HepG2 (cell line): ENCODE measurements around the gene KCNMB2. TPM values are rescaled to one million over a fixed set of nuclear protein-coding genes. Genes with fewer than 3 reads are reported as not detected.

Source experiments
- ATAC-seq: fragments of 200-7000 bp; cut with Tn5 transposase; 3 replicates; pipeline ENCODE4 v1.9.1; 2020; ENCODE audit warnings: mild to moderate bottlenecking, moderate library complexity
- BruUV-seq: library from RNA; stranded (reverse); fragments of 400-500 nt; replicated peaks from 2 replicates; lab custom pipeline; 2021; lab: Mats Ljungman, UMichigan
- CTCF ChIA-PET: fragments of 300-600 bp; formaldehyde crosslinking; extraction: SDS; loops from one replicate; lab custom pipeline; 2021; ENCODE audit warnings: low total read pairs, inconsistent platforms, low intra/inter-chr PET ratio; lab: Yijun Ruan, JAX
- POLR2A ChIA-PET: fragments of 350-600 bp; sonication (Branson Sonifier 250); formaldehyde crosslinking; loops from one replicate; lab custom pipeline; 2020; ENCODE audit warnings: antibody characterized with exemption, inconsistent platforms; lab: Yijun Ruan, JAX
- DNase-seq: peaks from one replicate; pipeline ENCODE4 v3.0.0-alpha.2; 2015; ENCODE audit warnings: low spot score
- FAIRE-seq: peaks from 3 replicates; lab custom pipeline; 2011; peaks lifted over from hg19 to GRCh38; lab: Jason Lieb, UNC
- H2AFZ ChIP-seq: one replicate; pipeline ENCODE4 v1.6.1; 2011; ENCODE audit warnings: low read length, inconsistent platforms
- H3K27ac ChIP-seq: fragments of 300-600 bp; 3 replicates; pipeline ENCODE4 v1.8.0; 2011; ENCODE audit warnings: mixed run types, mild to moderate bottlenecking, mixed read lengths, low read length, inconsistent platforms; ENCODE audit not compliant: insufficient read depth; ENCODE audit errors: extremely low read length
- H3K27me3 ChIP-seq, 2 experiments: fragments of 200-600 bp in 1 of 2; 2 replicates in 1 of 2; 3 replicates in 1 of 2; pipeline versions ENCODE4 v1.6.0 to v1.8.0; 2011; ENCODE audit warnings: low read length in 2 of 2, mild to moderate bottlenecking in 2 of 2, moderate library complexity in 2 of 2, inconsistent platforms in 1 of 2; ENCODE audit not compliant: insufficient read depth in 2 of 2, control insufficient read depth in 1 of 2
- H3K36me3 ChIP-seq, 2 experiments: fragments of 200-600 bp in 1 of 2; replicated peaks in 1 of 2; 2 replicates in 1 of 2; 3 replicates in 1 of 2; pipeline versions ENCODE4 v1.5.1 to v1.8.0; 2011; ENCODE audit warnings: low read length in 2 of 2, inconsistent platforms in 1 of 2; ENCODE audit not compliant: insufficient read depth in 2 of 2, control insufficient read depth in 1 of 2
- H3K4me1 ChIP-seq: 2 replicates; pipeline ENCODE4 v1.5.1; 2012; ENCODE audit warnings: low read length, inconsistent platforms; ENCODE audit not compliant: insufficient read depth
- H3K4me2 ChIP-seq: 2 replicates; pipeline ENCODE4 v1.6.0; 2011; ENCODE audit warnings: low read depth, low read length, inconsistent platforms
- H3K4me3 ChIP-seq, 3 experiments: fragments of 200-600 bp in 1 of 3; sonication (generic), shearing (Covaris generic) in 1 of 3; replicated peaks in 1 of 3; 2 replicates each; pipeline ENCODE4 v1.5.1; 2011 to 2016; ENCODE audit warnings: low read length in 3 of 3, inconsistent platforms in 2 of 3, low read depth in 2 of 3, mild to moderate bottlenecking in 2 of 3, control low read depth in 1 of 3, mixed read lengths in 1 of 3; ENCODE audit not compliant: insufficient read depth in 1 of 3
- H3K79me2 ChIP-seq: one replicate; pipeline ENCODE4 v1.6.1; 2011; ENCODE audit warnings: low read length, inconsistent platforms; ENCODE audit not compliant: insufficient read depth
- H3K9ac ChIP-seq: 2 replicates; pipeline ENCODE4 v1.6.0; 2011; ENCODE audit warnings: mild to moderate bottlenecking, low read depth, low read length, inconsistent platforms; ENCODE audit not compliant: insufficient read depth
- H3K9me3 ChIP-seq: 2 replicates; pipeline ENCODE4 v1.5.1; 2012; ENCODE audit warnings: mild to moderate bottlenecking, low read length
- H4K20me1 ChIP-seq: 2 replicates; pipeline ENCODE4 v1.6.0; 2011; ENCODE audit warnings: inconsistent platforms, mild to moderate bottlenecking, low read length, moderate library complexity; ENCODE audit not compliant: insufficient read depth
- NFRKB ChIP-seq: fragments of 450-650 bp; IDR thresholded peaks from 2 replicates; pipeline ENCODE4 v1.6.1; 2017
- ZNF589 ChIP-seq: sonication (generic); formaldehyde crosslinking; conservative IDR thresholded peaks from 2 replicates; pipeline ENCODE4 v1.8.0; 2022; ENCODE audit warnings: mild to moderate bottlenecking, moderate library complexity, missing genetic modification reagents
- ZNF619 ChIP-seq: sonication (generic); formaldehyde crosslinking; IDR thresholded peaks from 2 replicates; pipeline ENCODE4 v1.4.0; 2020; ENCODE audit warnings: mild to moderate bottlenecking, missing genetic modification reagents
- WGBS: methylation state at CpG from one replicate; pipeline ENCODE4 v1.1.6; 2017; ENCODE audit warnings: low lambda C conversion rate; 5-methylcytosine and 5-hydroxymethylcytosine counted together
- in situ Hi-C: cut with HindIII; loops from 2 replicates; pipeline ENCODE4 v1.10.0; 2017; ENCODE audit warnings: low pct_unique_long_range_greater_than_20kb; ENCODE audit not compliant: extremely low pct_ligation_motif_present
- intact Hi-C: fragments of 100-400 bp; cut with micrococcal nuclease; formaldehyde crosslinking; loops from one replicate; pipeline ENCODE4 v1.10.0; 2022; ENCODE audit not compliant: unreplicated experiment
- polyA plus RNA-seq, 8 experiments: library from polyadenylated mRNA; depleted of rRNA in 3 of 8; stranded (reverse) in 7 of 8; unstranded in 1 of 8; fragments of >200 nt; fragmentation: Illumina TruSeq in 4 of 8; extraction: Trizol in 4 of 8; gene quantifications; 2 replicates each; pipeline versions ENCODE4 v1.2.1 to v1.2.3, GENCODE V29; 2011 to 2016; ENCODE audit warnings: low read depth in 4 of 8, missing spikeins in 1 of 8, mixed read lengths in 1 of 8; ENCODE audit not compliant: insufficient read depth in 1 of 8
- total RNA-seq, 5 experiments: library from RNA; depleted of rRNA; stranded (reverse); fragments of >200 nt; fragmentation: Illumina TruSeq; extraction: Trizol; gene quantifications; 2 replicates each; pipeline ENCODE4 v1.2.3, GENCODE V29; 2016; ENCODE audit warnings: low read depth in 1 of 5
- TF ChIP-seq, protein P1 (sequence below): sonication (generic); formaldehyde crosslinking; conservative IDR thresholded peaks from 2 replicates; pipeline ENCODE4 v1.4.0; 2020; ENCODE audit warnings: mild to moderate bottlenecking, missing genetic modification reagents, moderate library complexity

The KCNMB2 gene
- total and polyA plus RNA-seq, 2 of the 13 experiments (the other 11 are each of a cell fraction or from before 2014, with no cell fraction given) = not detected

DNA sequence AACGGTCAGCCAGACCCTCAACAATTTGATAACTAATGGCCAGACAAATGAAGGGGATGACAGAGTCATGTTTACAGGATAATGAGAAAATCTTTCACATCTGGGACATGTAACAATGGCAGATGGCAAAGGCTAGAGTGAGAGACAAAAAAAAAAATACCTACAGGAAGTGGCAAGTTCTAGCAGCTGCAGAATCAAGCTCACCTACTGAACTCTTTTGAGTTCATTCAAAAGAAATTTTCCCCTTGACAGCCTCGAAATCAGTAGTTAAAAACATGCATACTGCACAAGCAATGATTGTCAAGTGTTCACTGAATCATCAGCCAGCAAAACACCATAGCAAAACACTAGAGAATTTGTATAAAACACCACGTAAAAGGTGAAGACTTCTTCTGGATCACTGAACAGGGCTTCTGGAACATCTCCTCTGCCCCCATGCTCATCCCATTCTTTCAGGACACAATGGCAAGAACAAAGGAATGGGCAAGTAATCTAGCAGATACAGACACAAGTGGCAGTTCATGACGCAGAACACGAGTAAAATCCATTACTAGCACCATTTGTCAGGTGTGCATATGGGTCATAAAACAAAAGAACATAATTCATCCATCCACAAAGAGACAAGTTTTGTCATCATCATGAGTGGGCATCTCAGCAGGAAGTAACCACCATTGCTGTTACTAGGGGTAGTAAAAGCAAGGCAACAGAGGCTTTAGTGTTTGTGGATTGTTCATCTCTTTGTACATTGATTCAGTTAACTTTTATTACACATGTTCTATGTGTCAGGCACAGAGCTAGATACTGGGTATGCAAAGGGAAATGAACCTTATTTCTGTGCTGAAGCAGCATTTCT lies 13.8 kb upstream of the KCNMB2 start:
- TF ChIP-seq, protein P1, sequence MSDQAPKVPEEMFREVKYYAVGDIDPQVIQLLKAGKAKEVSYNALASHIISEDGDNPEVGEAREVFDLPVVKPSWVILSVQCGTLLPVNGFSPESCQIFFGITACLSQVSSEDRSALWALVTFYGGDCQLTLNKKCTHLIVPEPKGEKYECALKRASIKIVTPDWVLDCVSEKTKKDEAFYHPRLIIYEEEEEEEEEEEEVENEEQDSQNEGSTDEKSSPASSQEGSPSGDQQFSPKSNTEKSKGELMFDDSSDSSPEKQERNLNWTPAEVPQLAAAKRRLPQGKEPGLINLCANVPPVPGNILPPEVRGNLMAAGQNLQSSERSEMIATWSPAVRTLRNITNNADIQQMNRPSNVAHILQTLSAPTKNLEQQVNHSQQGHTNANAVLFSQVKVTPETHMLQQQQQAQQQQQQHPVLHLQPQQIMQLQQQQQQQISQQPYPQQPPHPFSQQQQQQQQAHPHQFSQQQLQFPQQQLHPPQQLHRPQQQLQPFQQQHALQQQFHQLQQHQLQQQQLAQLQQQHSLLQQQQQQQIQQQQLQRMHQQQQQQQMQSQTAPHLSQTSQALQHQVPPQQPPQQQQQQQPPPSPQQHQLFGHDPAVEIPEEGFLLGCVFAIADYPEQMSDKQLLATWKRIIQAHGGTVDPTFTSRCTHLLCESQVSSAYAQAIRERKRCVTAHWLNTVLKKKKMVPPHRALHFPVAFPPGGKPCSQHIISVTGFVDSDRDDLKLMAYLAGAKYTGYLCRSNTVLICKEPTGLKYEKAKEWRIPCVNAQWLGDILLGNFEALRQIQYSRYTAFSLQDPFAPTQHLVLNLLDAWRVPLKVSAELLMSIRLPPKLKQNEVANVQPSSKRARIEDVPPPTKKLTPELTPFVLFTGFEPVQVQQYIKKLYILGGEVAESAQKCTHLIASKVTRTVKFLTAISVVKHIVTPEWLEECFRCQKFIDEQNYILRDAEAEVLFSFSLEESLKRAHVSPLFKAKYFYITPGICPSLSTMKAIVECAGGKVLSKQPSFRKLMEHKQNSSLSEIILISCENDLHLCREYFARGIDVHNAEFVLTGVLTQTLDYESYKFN (CRISPR knock-in tag) = no peak
- no peak for TF ChIP-seq ZNF589 (CRISPR knock-in tag)
- no peak for TF ChIP-seq ZNF619 (CRISPR knock-in tag)
- no peak for TF ChIP-seq NFRKB
- ChIA-PET CTCF (no interaction called here), POLR2A (no interaction called here)
- intact Hi-C loops (loop anchor here (2.0 kb wide), 1 partner anchor 16 kb away; no protein-coding TSS in a partner anchor), in situ Hi-C loops (no loop called here)
- WGBS = 0% methylated on average over 5 of the region's 5 CpGs
- Histone ChIP-seq H3K9me3 (no peaks in the 10 kb centered on the region), H3K36me3 (no peaks in the 10 kb centered on the region), H3K4me2 (no peak overlapping the region), H3K4me3 (no peak overlapping the region), H3K27me3 (no peaks in the 10 kb centered on the region), H2AFZ (no peak overlapping the region), H3K79me2 (no peaks in the 10 kb centered on the region), H3K27ac (no peak overlapping the region), H3K9ac (no peak overlapping the region), H4K20me1 (no peaks in the 10 kb centered on the region), H3K4me1 (no peaks in the 10 kb centered on the region)
- DNase-seq (no peak), ATAC-seq (no peak), FAIRE-seq (no peak)
- no TSS peak for BruUV-seq
